ENCODE measurements around the gene R3HDM4.

Gene R3HDM4

DNA sequence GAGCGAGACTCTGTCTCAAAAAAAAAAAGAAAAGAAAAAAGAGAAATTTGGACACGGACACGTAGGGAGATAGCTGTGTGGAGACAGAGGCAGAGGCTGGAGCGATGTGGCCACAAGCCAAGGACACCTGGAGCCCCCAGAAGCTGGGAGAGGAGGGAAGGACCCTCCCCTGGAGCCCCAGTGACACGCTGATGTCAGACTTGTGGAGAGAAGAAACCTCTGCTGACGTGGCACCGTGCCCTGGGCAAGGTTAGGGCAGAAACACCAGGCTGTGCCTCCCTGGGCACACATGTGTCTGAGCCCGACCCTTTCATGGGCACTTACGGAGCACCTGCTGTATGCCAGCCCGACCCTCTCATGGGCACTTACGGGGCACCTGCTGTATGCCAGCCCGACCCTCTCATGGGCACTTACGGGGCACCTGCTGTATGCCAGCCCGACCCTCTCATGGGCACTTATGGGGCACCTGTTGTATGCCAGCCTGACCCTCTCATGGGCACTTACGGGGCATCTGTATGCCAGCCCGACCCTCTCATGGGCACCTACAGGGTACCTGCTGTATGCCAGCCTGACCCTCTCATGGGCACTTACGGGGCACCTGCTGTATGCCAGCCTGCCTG, 30.6 kb upstream of the R3HDM4 start:
- Histone ChIP-seq H4K8ac (ENCODE audit: low read depth, low read length) (no peak overlapping the region), H3K18ac (ENCODE audit: low read length) (no peak overlapping the region), H3K27me3 (ENCODE audit: insufficient read depth, low read length, poor library complexity) (no peaks in the 10 kb centered on the region), H3K27ac (ENCODE audit: low read depth, low read length) (no peak overlapping the region), H3K4me3 (ENCODE audit: low read length) (no peak overlapping the region), H3K79me1 (ENCODE audit: low read length) (peaks cover 18% of the 10 kb centered on the region), H2BK5ac (ENCODE audit: low read length) (no peak overlapping the region), H3K4me1 (ENCODE audit: control insufficient read depth, low read depth, low read length) (no peaks in the 10 kb centered on the region), H3K9ac (ENCODE audit: low read length) (no peak overlapping the region), H3K36me3 (ENCODE audit: control insufficient read depth, insufficient read depth, low read length) (peaks cover 6% of the 10 kb centered on the region), H3K79me2 (ENCODE audit: control insufficient read depth, insufficient read depth, low read length) (peaks cover 55% of the 10 kb centered on the region), H2BK120ac (ENCODE audit: low read depth, low read length) (no peak overlapping the region), H3K23ac (ENCODE audit: low read length) (no peak overlapping the region), H3K4ac (ENCODE audit: low read depth, low read length) (no peak overlapping the region), H2BK15ac (replicated peaks; ENCODE audit: low read depth) (no peak overlapping the region), H2AK5ac (ENCODE audit: low read length) (no peak overlapping the region), H3K56ac (ENCODE audit: low read length) (no peak overlapping the region), H3K4me2 (ENCODE audit: low read length) (no peak overlapping the region), H4K5ac (ENCODE audit: low read length) (no peak overlapping the region)
- DNase-seq, result no peak
- no CpG with 5 or more reads among the region's 17 CpGs for WGBS (ENCODE audit: extremely low coverage, insufficient coverage, low lambda C conversion rate)

GRCh38 chr19:942133-942645, 29.2 kb upstream of the R3HDM4 start:
- Histone ChIP-seq H3K4me2 (ENCODE audit: low read length) (no peak overlapping the region), H4K5ac (ENCODE audit: low read length) (no peak overlapping the region)
- no CpG with 5 or more reads among the region's 32 CpGs for whole genome bisulfite sequencing (ENCODE audit: extremely low coverage, insufficient coverage, low lambda C conversion rate)

GRCh38 chr19:941292-942132, 28.5 kb upstream of the R3HDM4 start:
- no CpG with 5 or more reads among the region's 45 CpGs for WGBS (ENCODE audit: extremely low coverage, insufficient coverage, low lambda C conversion rate)
- no peak for DNase-seq
- Histone ChIP-seq H2BK120ac (ENCODE audit: low read depth, low read length) (no peak overlapping the region), H3K56ac (ENCODE audit: low read length) (no peak overlapping the region), H3K36me3 (ENCODE audit: control insufficient read depth, insufficient read depth, low read length) (peaks cover 12% of the 10 kb centered on the region), H3K4me1 (ENCODE audit: control insufficient read depth, low read depth, low read length) (no peaks in the 10 kb centered on the region), H2BK15ac (replicated peaks; ENCODE audit: low read depth) (no peak overlapping the region), H3K27me3 (ENCODE audit: insufficient read depth, low read length, poor library complexity) (no peaks in the 10 kb centered on the region), H3K23ac (ENCODE audit: low read length) (no peak overlapping the region), H4K8ac (ENCODE audit: low read depth, low read length) (no peak overlapping the region), H3K27ac (ENCODE audit: low read depth, low read length) (no peak overlapping the region), H3K4me3 (ENCODE audit: low read length) (no peak overlapping the region), H2BK5ac (ENCODE audit: low read length) (no peak overlapping the region), H3K79me1 (ENCODE audit: low read length) (peaks cover 16% of the 10 kb centered on the region), H3K4ac (ENCODE audit: low read depth, low read length) (no peak overlapping the region), H2AK5ac (ENCODE audit: low read length) (no peak overlapping the region), H4K5ac (ENCODE audit: low read length) (no peak overlapping the region), H3K18ac (ENCODE audit: low read length) (no peak overlapping the region), H3K79me2 (ENCODE audit: control insufficient read depth, insufficient read depth, low read length) (peaks cover 64% of the 10 kb centered on the region), H3K4me2 (ENCODE audit: low read length) (no peak overlapping the region), H3K9ac (ENCODE audit: low read length) (no peak overlapping the region)

More at GRCh38 chr19:942133-942645, 29.2 kb upstream of the R3HDM4 start:
- H2BK15ac ChIP-seq (replicated peaks; ENCODE audit: low read depth), result no peak overlapping the region
- H3K23ac ChIP-seq (ENCODE audit: low read length), result no peak overlapping the region
- no peak overlapping the region for H4K8ac ChIP-seq (ENCODE audit: low read depth, low read length)
- H3K56ac ChIP-seq (ENCODE audit: low read length), result no peak overlapping the region
- peaks cover 63% of the 10 kb centered on the region for H3K79me2 ChIP-seq (ENCODE audit: control insufficient read depth, insufficient read depth, low read length)
- no peak overlapping the region for H2BK5ac ChIP-seq (ENCODE audit: low read length)
- H2BK120ac ChIP-seq (ENCODE audit: low read depth, low read length), result no peak overlapping the region
- no peak for DNase-seq
- no peak overlapping the region for H3K27ac ChIP-seq (ENCODE audit: low read depth, low read length)
- no peak overlapping the region for H2AK5ac ChIP-seq (ENCODE audit: low read length)
- H3K4me3 ChIP-seq (ENCODE audit: low read length), result no peak overlapping the region
- H3K27me3 ChIP-seq (ENCODE audit: insufficient read depth, low read length, poor library complexity), result no peaks in the 10 kb centered on the region
- no peak overlapping the region for H3K4ac ChIP-seq (ENCODE audit: low read depth, low read length)
- H3K4me1 ChIP-seq (ENCODE audit: control insufficient read depth, low read depth, low read length), result no peaks in the 10 kb centered on the region
- H3K36me3 ChIP-seq (ENCODE audit: control insufficient read depth, insufficient read depth, low read length), result peaks cover 11% of the 10 kb centered on the region
- H3K18ac ChIP-seq (ENCODE audit: low read length), result no peak overlapping the region
- peaks cover 17% of the 10 kb centered on the region for H3K79me1 ChIP-seq (ENCODE audit: low read length)
- no peak overlapping the region for H3K9ac ChIP-seq (ENCODE audit: low read length)

GRCh38 chr19:940591-941291, 27.7 kb upstream of the R3HDM4 start:
- Histone ChIP-seq H3K4me1 (ENCODE audit: control insufficient read depth, low read depth, low read length) (no peaks in the 10 kb centered on the region), H3K23ac (ENCODE audit: low read length) (no peak overlapping the region), H4K8ac (ENCODE audit: low read depth, low read length) (no peak overlapping the region), H3K27me3 (ENCODE audit: insufficient read depth, low read length, poor library complexity) (no peaks in the 10 kb centered on the region), H4K5ac (ENCODE audit: low read length) (no peak overlapping the region), H3K18ac (ENCODE audit: low read length) (no peak overlapping the region), H3K4ac (ENCODE audit: low read depth, low read length) (no peak overlapping the region), H3K4me3 (ENCODE audit: low read length) (no peak overlapping the region), H2BK120ac (ENCODE audit: low read depth, low read length) (no peak overlapping the region), H3K56ac (ENCODE audit: low read length) (no peak overlapping the region), H2AK5ac (ENCODE audit: low read length) (no peak overlapping the region), H2BK5ac (ENCODE audit: low read length) (no peak overlapping the region), H3K9ac (ENCODE audit: low read length) (no peak overlapping the region), H3K79me2 (ENCODE audit: control insufficient read depth, insufficient read depth, low read length) (peaks cover 68% of the 10 kb centered on the region), H3K27ac (ENCODE audit: low read depth, low read length) (no peak overlapping the region), H3K79me1 (ENCODE audit: low read length) (peaks cover 15% of the 10 kb centered on the region), H3K36me3 (ENCODE audit: control insufficient read depth, insufficient read depth, low read length) (peaks cover 12% of the 10 kb centered on the region), H3K4me2 (ENCODE audit: low read length) (no peak overlapping the region), H2BK15ac (replicated peaks; ENCODE audit: low read depth) (no peak overlapping the region)
- DNase-seq, result no peak
- no CpG with 5 or more reads among the region's 64 CpGs for WGBS (ENCODE audit: extremely low coverage, insufficient coverage, low lambda C conversion rate)

GRCh38 chr19:939922-940321, 26.9 kb upstream of the R3HDM4 start:
- H3K9ac ChIP-seq (ENCODE audit: low read length), result no peak overlapping the region
- peaks cover 13% of the 10 kb centered on the region for H3K36me3 ChIP-seq (ENCODE audit: control insufficient read depth, insufficient read depth, low read length)
- H3K4me1 ChIP-seq (ENCODE audit: control insufficient read depth, low read depth, low read length), result no peaks in the 10 kb centered on the region
- no peaks in the 10 kb centered on the region for H3K27me3 ChIP-seq (ENCODE audit: insufficient read depth, low read length, poor library complexity)
- no peak overlapping the region for H2AK5ac ChIP-seq (ENCODE audit: low read length)
- H3K56ac ChIP-seq (ENCODE audit: low read length), result no peak overlapping the region
- no peak overlapping the region for H3K4ac ChIP-seq (ENCODE audit: low read depth, low read length)
- H4K8ac ChIP-seq (ENCODE audit: low read depth, low read length), result no peak overlapping the region
- peaks cover 65% of the 10 kb centered on the region for H3K79me2 ChIP-seq (ENCODE audit: control insufficient read depth, insufficient read depth, low read length)
- no peak overlapping the region for H3K4me3 ChIP-seq (ENCODE audit: low read length)
- no peak overlapping the region for H3K4me2 ChIP-seq (ENCODE audit: low read length)
- H2BK15ac ChIP-seq (replicated peaks; ENCODE audit: low read depth), result no peak overlapping the region
- WGBS (ENCODE audit: extremely low coverage, insufficient coverage, low lambda C conversion rate), result no CpG with 5 or more reads among the region's 7 CpGs
- H2BK5ac ChIP-seq (ENCODE audit: low read length), result no peak overlapping the region
- H3K23ac ChIP-seq (ENCODE audit: low read length), result no peak overlapping the region
- no peak overlapping the region for H3K18ac ChIP-seq (ENCODE audit: low read length)
- H2BK120ac ChIP-seq (ENCODE audit: low read depth, low read length), result no peak overlapping the region
- no peak overlapping the region for H4K5ac ChIP-seq (ENCODE audit: low read length)
- peaks cover 10% of the 10 kb centered on the region for H3K79me1 ChIP-seq (ENCODE audit: low read length)
- no peak for DNase-seq
- no peak overlapping the region for H3K27ac ChIP-seq (ENCODE audit: low read depth, low read length)
